ENCODE data around the gene SARS1. TPM values are rescaled to one million over a fixed set of nuclear protein-coding genes. Genes with fewer than 3 reads are reported as not detected.
A peak's percentile ranks its signal among the peaks of the same experiment; 100 is the strongest.
"Not testable (repeated sequence)": the region's sequence is repeated elsewhere in the genome, so short reads cannot be mapped to it uniquely, and the experiment has no call there.

The SARS1 gene
- total RNA-seq, 2 donors from 2014 or later: 413 to 456 TPM

DNA sequence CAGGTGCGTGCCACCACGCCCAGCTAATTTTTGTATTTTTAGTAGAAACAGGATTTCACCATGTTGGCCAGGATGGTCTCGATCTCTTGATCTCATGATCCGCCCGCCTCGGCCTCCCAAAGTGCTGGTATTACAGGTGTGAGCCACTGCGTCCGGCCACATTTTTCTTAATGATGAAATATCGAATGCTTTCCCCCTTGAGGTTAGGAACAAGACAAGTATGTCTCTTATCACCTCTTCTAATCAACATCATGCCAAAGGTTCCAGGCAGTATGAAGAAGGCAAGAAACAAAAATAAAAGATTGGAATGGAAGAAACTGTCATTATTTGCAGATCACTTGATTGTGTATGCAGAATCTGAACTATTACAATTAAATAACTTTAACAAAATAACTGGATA, 7.5 kb downstream of the SARS1 start:
- ATAC-seq (replicated peaks in 1 of 2); H3K27me3 Mint-ChIP-seq (ENCODE audit: low read depth); H3K4me3 Mint-ChIP-seq; H3K27ac Mint-ChIP-seq; DNase-seq; H3K9me3 Mint-ChIP-seq: not testable (repeated sequence)
- Mint-ChIP-seq H3K36me3 (ENCODE audit: insufficient read depth in 2 of 2) (peaks cover 17 to 51% of the 10 kb centered on the region in 2 donors), H3K4me1 (ENCODE audit: low read depth) (peaks cover 70% of the 10 kb centered on the region)

DNA sequence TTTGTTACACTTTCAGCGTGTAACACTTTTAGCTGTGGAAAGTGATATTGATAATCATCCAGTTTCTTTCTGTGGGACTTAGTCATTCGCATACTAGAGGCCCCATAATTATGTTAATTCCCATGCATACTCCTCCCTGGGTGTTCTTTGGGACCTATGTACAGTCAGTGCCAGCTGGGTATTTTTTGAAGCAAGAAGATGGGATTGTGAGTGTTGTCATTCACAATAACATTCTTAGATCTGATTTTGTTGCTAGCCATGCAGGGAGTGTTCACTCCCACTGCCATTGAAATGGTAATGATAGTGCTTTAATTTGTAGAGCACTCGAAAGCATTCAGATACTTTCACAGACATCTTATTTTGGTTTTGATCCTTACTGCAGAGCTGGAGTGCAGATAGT, 11.6 kb downstream of the SARS1 start:
- DNase-seq (no peak), ATAC-seq (replicated peaks in 1 of 2) (peak; percentile 30 to 43)
- Mint-ChIP-seq H3K36me3 (ENCODE audit: insufficient read depth in 2 of 2) (peaks cover 8 to 46% of the 10 kb centered on the region in 2 donors), H3K27me3 (ENCODE audit: low read depth) (no peaks in the 10 kb centered on the region), H3K27ac (no peak overlapping the region), H3K4me1 (ENCODE audit: low read depth) (peaks cover 44% of the 10 kb centered on the region), H3K4me3 (no peak overlapping the region), H3K9me3 (peaks cover 0 to 1% of the 10 kb centered on the region in 2 donors)

DNA sequence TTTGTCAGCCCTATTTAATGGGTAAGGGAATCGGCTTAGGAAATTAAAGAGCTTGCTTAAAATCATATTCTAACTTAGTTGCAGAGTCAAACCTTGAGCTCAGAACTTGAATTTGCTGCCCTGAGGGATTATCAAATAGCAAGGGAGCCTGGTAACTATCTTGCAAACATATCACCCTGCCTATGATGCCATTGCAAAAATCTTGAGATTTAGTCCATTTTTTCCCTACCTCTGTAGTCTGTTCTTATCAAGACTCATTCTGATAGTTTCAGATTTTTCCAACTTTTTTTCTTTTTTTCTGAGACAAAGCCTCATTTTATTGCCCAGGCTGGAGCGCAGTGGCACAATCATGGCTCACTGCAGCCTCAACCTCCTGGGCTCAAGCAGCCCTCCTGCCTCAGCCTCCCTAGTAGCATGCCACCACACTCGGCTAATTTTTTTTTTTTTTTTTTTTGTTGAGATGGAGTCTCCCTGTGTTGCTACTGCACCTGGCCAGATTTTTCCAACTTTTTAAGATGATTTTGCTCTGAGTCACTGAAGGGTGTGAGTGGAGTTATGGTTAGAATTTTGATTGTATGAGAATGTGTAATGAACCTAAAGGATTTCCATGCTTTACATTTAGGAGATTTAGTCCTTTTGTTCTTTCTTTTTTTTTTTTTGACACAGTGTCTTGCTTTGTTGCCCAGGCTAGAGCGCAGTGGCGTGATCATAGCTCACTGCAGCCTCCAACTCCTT, 12.2 kb downstream of the SARS1 start:
- Mint-ChIP-seq H3K27me3 (ENCODE audit: low read depth) (no peaks in the 10 kb centered on the region), H3K36me3 (ENCODE audit: insufficient read depth in 2 of 2) (peaks cover 9 to 48% of the 10 kb centered on the region in 2 donors), H3K4me1 (ENCODE audit: low read depth) (peaks cover 41% of the 10 kb centered on the region), H3K27ac (no peak overlapping the region), H3K9me3 (peaks cover 0 to 1% of the 10 kb centered on the region in 2 donors), H3K4me3 (no peak overlapping the region)
- DNase-seq: no peak
- ATAC-seq (replicated peaks in 1 of 2): no peak

DNA sequence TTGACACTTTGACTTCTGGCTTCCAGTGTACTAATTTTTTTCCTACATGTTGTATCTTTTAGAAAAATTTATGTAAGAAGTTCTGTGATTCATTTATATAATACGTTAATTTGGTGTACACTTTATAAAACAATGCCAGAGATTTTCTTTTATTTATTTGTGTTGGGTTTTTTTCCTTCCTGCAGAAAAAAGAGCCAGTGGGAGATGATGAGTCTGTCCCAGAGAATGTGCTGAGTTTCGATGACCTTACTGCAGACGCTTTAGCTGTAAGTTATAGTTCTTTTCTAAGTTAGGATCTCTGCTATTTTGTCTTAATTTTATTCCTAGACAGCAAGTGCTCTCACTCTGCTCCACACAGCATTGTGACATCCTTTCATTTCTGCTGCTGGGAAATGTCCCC, 14.4 kb downstream of the SARS1 start:
- Mint-ChIP-seq H3K27ac (no peak overlapping the region), H3K4me3 (no peak overlapping the region), H3K9me3 (no peaks in the 10 kb centered on the region), H3K4me1 (ENCODE audit: low read depth) (peaks cover 27% of the 10 kb centered on the region), H3K27me3 (ENCODE audit: low read depth) (no peaks in the 10 kb centered on the region), H3K36me3 (ENCODE audit: insufficient read depth in 2 of 2) (peaks cover 10 to 38% of the 10 kb centered on the region in 2 donors)
- DNase-seq (no peak), ATAC-seq (replicated peaks in 1 of 2) (no peak)

DNA sequence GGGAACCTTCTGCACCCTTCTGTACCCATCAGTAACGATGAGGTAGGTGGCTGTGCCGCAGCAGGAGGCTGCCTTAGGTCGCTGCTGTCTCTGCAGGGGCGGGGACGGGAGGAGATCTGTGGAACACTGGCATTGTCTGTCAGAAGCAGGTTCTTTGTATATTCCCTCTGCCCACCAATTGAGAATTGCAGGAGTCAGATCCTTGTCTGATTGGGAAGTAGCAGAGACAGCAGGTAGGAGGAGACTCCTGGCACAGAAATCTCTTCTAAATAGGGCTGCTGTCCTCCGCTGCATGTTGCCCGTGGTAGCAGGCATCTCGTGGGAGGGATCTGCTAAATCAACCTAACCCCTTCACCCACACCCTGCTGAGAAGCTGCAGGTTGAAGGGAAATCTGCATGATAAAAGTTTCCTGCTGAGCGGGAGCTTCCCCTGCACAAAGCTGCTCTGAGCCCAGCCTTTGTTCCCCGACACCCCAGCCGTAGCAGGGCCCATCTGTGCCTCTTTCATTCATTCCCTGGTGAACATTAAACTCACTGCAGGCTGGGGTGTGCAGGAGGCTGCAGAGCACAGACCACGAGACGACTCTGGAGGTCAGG, 15.9 kb downstream of the SARS1 start:
- peaks cover 12% of the 10 kb centered on the region for H3K4me1 Mint-ChIP-seq (ENCODE audit: low read depth)
- H3K36me3 Mint-ChIP-seq (ENCODE audit: insufficient read depth in 2 of 2): peaks cover 8 to 35% of the 10 kb centered on the region in 2 donors
- ATAC-seq (replicated peaks in 1 of 2): no peak

DNA sequence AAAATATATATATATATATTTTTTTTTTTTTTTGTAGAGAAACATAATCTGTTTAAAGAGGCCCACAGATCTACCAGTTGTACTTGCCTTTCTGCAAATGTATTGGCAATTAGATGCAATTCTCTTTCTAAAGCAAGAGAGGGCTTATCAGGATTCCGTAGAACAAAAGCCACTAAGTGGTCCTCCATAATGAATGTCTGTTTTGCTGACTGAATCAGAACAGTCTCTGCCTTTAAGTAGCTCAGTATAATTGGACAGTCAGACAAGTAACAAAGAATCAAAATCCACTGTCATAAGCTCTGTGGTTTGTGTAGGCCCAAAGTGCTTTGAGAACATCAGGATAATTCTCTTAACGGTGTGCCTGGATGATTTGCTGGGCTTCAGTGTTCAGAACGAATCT, 17.3 kb downstream of the SARS1 start:
- H3K36me3 Mint-ChIP-seq (ENCODE audit: insufficient read depth in 2 of 2): peaks cover 8 to 42% of the 10 kb centered on the region in 2 donors

More for the DNA sequence above, 15.9 kb downstream of the SARS1 start:
- Mint-ChIP-seq H3K4me3 (no peak overlapping the region), H3K9me3 (no peaks in the 10 kb centered on the region), H3K27ac (no peak overlapping the region), H3K27me3 (ENCODE audit: low read depth) (no peaks in the 10 kb centered on the region)
- DNase-seq: no peak

DNA sequence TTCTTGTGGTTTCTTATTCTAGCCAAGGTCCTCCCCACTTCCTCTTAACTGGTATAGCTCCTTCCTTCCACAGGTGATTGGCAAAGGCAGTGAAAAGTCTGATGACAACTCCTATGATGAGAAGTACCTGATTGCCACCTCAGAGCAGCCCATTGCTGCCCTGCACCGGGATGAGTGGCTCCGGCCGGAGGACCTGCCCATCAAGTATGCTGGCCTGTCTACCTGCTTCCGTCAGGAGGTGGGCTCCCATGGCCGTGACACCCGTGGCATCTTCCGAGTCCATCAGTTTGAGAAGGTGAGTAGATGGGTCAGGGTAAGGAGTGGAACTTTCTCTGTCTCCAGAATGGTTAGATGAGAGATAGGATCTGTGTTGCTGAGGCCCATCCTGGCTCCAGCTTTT, 21.4 kb downstream of the SARS1 start:
- DNase-seq (no peak), ATAC-seq (replicated peaks in 1 of 2) (no peak)
- H3K9me3 Mint-ChIP-seq: no peaks in the 10 kb centered on the region
- H3K27me3 Mint-ChIP-seq (ENCODE audit: low read depth): no peaks in the 10 kb centered on the region
- H3K36me3 Mint-ChIP-seq (ENCODE audit: insufficient read depth in 2 of 2): peaks cover 8 to 28% of the 10 kb centered on the region in 2 donors
- peaks cover 5% of the 10 kb centered on the region for H3K4me1 Mint-ChIP-seq (ENCODE audit: low read depth)
- no peak overlapping the region for H3K27ac Mint-ChIP-seq
- H3K4me3 Mint-ChIP-seq: no peak overlapping the region

More for the DNA sequence above, 17.3 kb downstream of the SARS1 start:
- H3K4me3 Mint-ChIP-seq: no peak overlapping the region
- H3K27ac Mint-ChIP-seq: no peak overlapping the region
- H3K27me3 Mint-ChIP-seq (ENCODE audit: low read depth): no peaks in the 10 kb centered on the region
- DNase-seq (no peak), ATAC-seq (replicated peaks in 1 of 2) (no peak)
- H3K4me1 Mint-ChIP-seq (ENCODE audit: low read depth): no peaks in the 10 kb centered on the region
- H3K9me3 Mint-ChIP-seq: no peaks in the 10 kb centered on the region

DNA sequence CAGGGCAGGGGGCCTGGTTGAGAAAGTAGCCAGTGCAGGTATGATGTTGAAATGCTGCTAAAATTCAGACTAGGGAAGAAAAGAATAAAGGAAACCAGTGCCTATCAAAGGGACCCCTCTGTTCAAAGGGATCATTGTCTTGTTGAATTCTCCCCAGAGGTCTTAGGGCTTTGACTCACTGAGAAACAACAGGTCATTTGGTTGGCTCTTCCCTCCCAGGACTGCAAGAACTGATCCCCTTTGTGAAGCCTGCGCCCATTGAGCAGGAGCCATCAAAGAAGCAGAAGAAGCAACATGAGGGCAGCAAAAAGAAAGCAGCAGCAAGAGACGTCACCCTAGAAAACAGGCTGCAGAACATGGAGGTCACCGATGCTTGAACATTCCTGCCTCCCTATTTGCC, 23.8 kb downstream of the SARS1 start:
- H3K4me3 Mint-ChIP-seq: no peak overlapping the region
- no peak for ATAC-seq (replicated peaks in 1 of 2)
- no peak overlapping the region for H3K27ac Mint-ChIP-seq
- peaks cover 16% of the 10 kb centered on the region for H3K4me1 Mint-ChIP-seq (ENCODE audit: low read depth)
- H3K9me3 Mint-ChIP-seq: no peaks in the 10 kb centered on the region
- peaks cover 4 to 23% of the 10 kb centered on the region in 2 donors for H3K36me3 Mint-ChIP-seq (ENCODE audit: insufficient read depth in 2 of 2)
- no peak for DNase-seq
- peaks cover 10% of the 10 kb centered on the region for H3K27me3 Mint-ChIP-seq (ENCODE audit: low read depth)

DNA sequence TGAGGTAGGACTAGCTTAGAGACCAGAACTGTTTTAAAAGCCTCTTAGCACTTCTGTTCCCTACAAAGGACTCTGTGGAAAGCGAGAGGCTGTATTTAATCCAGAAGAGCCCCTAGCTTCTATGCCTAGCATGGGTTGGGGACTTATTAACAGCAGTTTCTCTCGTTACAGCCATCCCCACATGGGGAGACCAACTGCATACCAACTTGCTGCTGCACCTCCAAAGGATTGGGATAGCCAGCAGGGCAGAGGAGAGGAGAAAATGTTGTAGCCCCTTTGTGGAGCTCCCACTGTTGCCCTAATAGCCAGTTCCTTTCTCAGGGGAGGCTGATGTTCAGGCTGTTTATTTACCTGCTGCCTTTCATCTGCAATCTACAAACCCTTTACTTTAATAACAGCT, 24.7 kb downstream of the SARS1 start:
- no peak overlapping the region for H3K27ac Mint-ChIP-seq
- peaks cover 19% of the 10 kb centered on the region for H3K27me3 Mint-ChIP-seq (ENCODE audit: low read depth)
- peaks cover 19% of the 10 kb centered on the region for H3K4me1 Mint-ChIP-seq (ENCODE audit: low read depth)
- no peak overlapping the region for H3K4me3 Mint-ChIP-seq
- peaks cover 1 to 19% of the 10 kb centered on the region in 2 donors for H3K36me3 Mint-ChIP-seq (ENCODE audit: insufficient read depth in 2 of 2)
- DNase-seq (no peak), ATAC-seq (replicated peaks in 1 of 2) (no peak)
- H3K9me3 Mint-ChIP-seq: no peaks in the 10 kb centered on the region

DNA sequence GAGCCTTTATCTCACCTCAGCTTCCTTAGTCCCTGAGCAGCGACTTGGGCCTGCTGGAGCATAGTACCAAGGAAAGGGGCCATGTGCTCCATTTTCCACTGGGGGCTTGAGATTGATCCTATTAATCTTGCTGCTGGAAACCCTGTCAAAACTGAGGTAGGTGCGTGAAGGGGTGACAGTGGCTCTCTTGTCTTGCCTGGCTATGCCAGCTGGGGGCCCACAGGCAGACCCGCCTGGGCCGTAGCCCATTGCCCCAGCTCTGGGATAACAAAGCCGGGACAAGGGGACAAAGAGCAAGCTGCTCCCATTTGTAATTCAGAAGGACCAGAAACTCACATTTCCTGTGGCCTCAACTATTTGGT, 25.3 kb downstream of the SARS1 start:
- no peak overlapping the region for H3K27ac Mint-ChIP-seq
- H3K36me3 Mint-ChIP-seq (ENCODE audit: insufficient read depth in 2 of 2): peaks cover 1 to 19% of the 10 kb centered on the region in 2 donors

DNA sequence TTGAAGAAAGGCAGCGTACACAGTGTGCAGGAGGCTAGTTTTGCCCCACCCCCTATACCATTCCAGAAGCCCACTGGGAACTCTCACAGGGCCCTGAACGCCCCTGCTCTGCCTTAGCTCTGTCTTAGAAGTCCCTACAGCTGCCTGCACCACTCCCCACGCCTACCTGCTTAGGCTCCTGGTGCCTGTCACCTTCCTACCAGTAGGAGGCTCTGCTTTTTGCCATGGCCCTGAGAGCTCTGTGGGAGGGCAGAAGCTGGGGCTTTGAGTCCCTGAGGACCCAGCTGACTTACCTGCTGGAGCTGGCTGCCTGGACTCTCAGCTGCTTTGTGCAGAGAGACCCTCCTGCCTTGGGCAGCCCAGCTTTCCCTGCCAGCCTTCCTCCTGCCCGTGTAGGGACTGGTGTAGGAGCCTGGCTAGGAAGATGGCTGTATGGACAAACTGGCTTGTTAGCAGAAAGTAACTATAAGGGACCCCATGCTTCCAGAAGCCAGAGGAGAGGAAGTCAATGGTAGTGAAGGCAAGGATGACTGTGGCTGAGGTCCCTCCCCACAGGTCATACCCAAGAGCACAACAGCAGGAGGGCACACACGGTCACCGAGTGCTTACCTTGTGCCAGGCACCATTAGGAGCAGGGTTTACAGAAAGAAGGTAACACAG, 25.8 kb downstream of the SARS1 start:
- H3K27me3 Mint-ChIP-seq (ENCODE audit: low read depth): peaks cover 27% of the 10 kb centered on the region
- no peaks in the 10 kb centered on the region for H3K9me3 Mint-ChIP-seq
- H3K36me3 Mint-ChIP-seq (ENCODE audit: insufficient read depth in 2 of 2): peaks cover 1 to 15% of the 10 kb centered on the region in 2 donors
- ATAC-seq (replicated peaks in 1 of 2) (peak; percentile 63 to 69), DNase-seq (peak; percentile 37 to 48)
- no peak overlapping the region for H3K27ac Mint-ChIP-seq
- no peak overlapping the region for H3K4me3 Mint-ChIP-seq
- peaks cover 19% of the 10 kb centered on the region for H3K4me1 Mint-ChIP-seq (ENCODE audit: low read depth)

More for the DNA sequence above, 25.3 kb downstream of the SARS1 start:
- peaks cover 21% of the 10 kb centered on the region for H3K27me3 Mint-ChIP-seq (ENCODE audit: low read depth)
- peaks cover 19% of the 10 kb centered on the region for H3K4me1 Mint-ChIP-seq (ENCODE audit: low read depth)
- no peak overlapping the region for H3K4me3 Mint-ChIP-seq
- no peaks in the 10 kb centered on the region for H3K9me3 Mint-ChIP-seq
- ATAC-seq (replicated peaks in 1 of 2) (no peak), DNase-seq (no peak)

DNA sequence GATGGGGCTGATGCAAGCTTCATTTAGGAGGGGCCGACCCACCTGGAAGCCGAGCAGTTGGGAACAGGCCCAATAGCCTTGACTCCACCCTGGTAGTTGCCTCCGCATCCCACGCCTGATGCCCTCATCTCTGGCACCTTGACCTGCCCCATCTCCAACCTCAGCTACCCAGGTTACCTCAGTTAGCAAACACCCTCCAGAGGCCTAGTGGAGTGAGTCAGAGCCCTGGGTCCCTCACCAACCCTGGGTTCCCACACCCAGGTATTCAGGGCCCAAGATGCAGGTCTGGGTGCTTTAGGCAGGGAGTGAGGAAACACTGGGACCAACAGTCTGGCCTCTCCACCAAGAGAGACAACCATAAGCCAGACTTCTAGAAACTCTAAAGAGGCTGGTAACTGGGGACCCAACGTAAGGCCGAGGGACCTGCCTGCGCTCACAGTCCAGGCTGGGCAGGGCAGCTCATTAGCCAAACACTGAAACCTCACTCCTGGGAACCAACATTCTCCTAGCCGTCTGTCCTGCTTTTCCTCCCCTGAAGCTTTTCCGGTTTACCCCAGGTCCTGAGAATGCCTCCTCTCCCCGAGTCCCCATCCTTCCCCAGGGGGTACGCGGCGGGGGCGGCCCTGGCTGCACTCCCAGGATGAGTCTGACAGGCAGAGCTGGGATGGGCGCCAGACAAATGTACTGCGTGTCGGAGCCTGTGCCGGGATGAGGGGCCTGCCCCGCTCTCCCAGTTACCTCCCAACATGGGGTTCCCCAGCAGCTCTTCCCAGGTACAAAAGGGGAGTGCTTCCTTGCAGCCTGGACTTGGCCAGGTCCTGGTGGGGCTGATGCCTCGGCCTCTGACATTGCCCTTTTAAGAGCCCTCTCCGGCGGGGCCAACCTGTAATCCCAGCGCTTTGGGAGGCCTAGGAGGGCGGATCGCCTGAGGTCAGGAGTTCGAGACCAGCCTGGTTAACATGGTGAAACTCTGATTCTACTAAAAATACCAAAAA, 26.7 kb downstream of the SARS1 start:
- DNase-seq: no peak
- Mint-ChIP-seq H3K27ac (no peak overlapping the region), H3K9me3 (no peaks in the 10 kb centered on the region), H3K4me1 (ENCODE audit: low read depth) (peaks cover 19% of the 10 kb centered on the region), H3K27me3 (ENCODE audit: low read depth) (peaks cover 30% of the 10 kb centered on the region), H3K4me3 (no peak overlapping the region), H3K36me3 (ENCODE audit: insufficient read depth in 2 of 2) (peaks cover 1 to 8% of the 10 kb centered on the region in 2 donors)
- peak in 1 of 2 donors; percentile 8 for ATAC-seq (replicated peaks in 1 of 2)
